CD4-positive, alpha-beta T cell (primary cell): Measurements from ENCODE around the gene SLC25A26. TPM values are rescaled to one million over a fixed set of nuclear protein-coding genes. Genes with fewer than 3 reads are reported as not detected.

Experiments
- ATAC-seq: fragments of 200-7000 bp; cut with Tn5 transposase; one replicate; pipeline ENCODE4 v1.10.0; 2022; ENCODE audit warnings: mild to moderate bottlenecking; ENCODE audit not compliant: poor library complexity
- CTCF ChIA-PET: fragments of 350-600 bp; sonication (Branson Sonifier 250); formaldehyde crosslinking; loops from one replicate; lab custom pipeline; 2021; ENCODE audit warnings: antibody characterized with exemption, inconsistent platforms; lab: Charles Lee
- POLR2A ChIA-PET: fragments of 350-600 bp; sonication (Branson Sonifier 250); formaldehyde crosslinking; loops from one replicate; lab custom pipeline; 2021; ENCODE audit warnings: antibody characterized with exemption, inconsistent platforms; lab: Charles Lee
- DNase-seq, 14 experiments: peaks; one replicate each; pipeline ENCODE4 v3.0.0-alpha.2; 2013 to 2020; ENCODE audit warnings: mixed read lengths in 2 of 14
- H3K27ac ChIP-seq, 2 donors: one replicate each; pipeline versions ENCODE4 v1.5.1 to v1.7.0; 2013; ENCODE audit warnings: low read length in 2 of 2, low read depth in 1 of 2, mild to moderate bottlenecking in 1 of 2
- H3K27me3 ChIP-seq, 2 experiments: 1 replicate in 1 of 2; 2 replicates in 1 of 2; pipeline versions ENCODE4 v1.6.1 to v1.7.0; 2013; ENCODE audit warnings: low read length in 2 of 2, control low read depth in 1 of 2, mild to moderate bottlenecking in 1 of 2, moderate library complexity in 1 of 2; ENCODE audit not compliant: insufficient read depth in 2 of 2, control insufficient read depth in 1 of 2
- H3K36me3 ChIP-seq: one replicate; pipeline ENCODE4 v1.6.1; 2013; ENCODE audit warnings: low read length, control low read depth; ENCODE audit not compliant: insufficient read depth
- H3K4me1 ChIP-seq: one replicate; pipeline ENCODE4 v1.6.1; 2013; ENCODE audit warnings: low read length, control low read depth; ENCODE audit not compliant: insufficient read depth
- H3K4me3 ChIP-seq: one replicate; pipeline ENCODE4 v1.5.1; 2013; ENCODE audit warnings: mild to moderate bottlenecking, low read length, moderate library complexity
- H3K9me3 ChIP-seq, 2 experiments: 1 replicate in 1 of 2; 2 replicates in 1 of 2; pipeline versions ENCODE4 v1.6.1 to v1.7.0; 2013; ENCODE audit warnings: low read length in 2 of 2, mild to moderate bottlenecking in 2 of 2, control low read depth in 1 of 2, moderate library complexity in 1 of 2; ENCODE audit not compliant: control insufficient read depth in 1 of 2, insufficient read depth in 1 of 2
- H3K27ac Mint-ChIP-seq: one replicate; pipeline ENCODE4 v1.8.0; 2020; ENCODE audit warnings: mixed read lengths
- H3K27me3 Mint-ChIP-seq: one replicate; pipeline ENCODE4 v1.8.0; 2021; ENCODE audit warnings: mixed read lengths
- H3K36me3 Mint-ChIP-seq: one replicate; pipeline ENCODE4 v1.8.0; 2021; ENCODE audit warnings: low read depth, mixed read lengths
- H3K4me1 Mint-ChIP-seq: one replicate; pipeline ENCODE4 v1.8.0; 2021; ENCODE audit warnings: low read depth, mixed read lengths
- H3K4me3 Mint-ChIP-seq: one replicate; pipeline ENCODE4 v1.8.0; 2020; ENCODE audit warnings: mild to moderate bottlenecking, mixed read lengths
- H3K9me3 Mint-ChIP-seq: one replicate; pipeline ENCODE4 v1.8.0; 2020; ENCODE audit warnings: mixed read lengths
- intact Hi-C, 2 experiments: fragments of 100-400 bp; cut with DNase I in 1 of 2; cut with micrococcal nuclease in 1 of 2; formaldehyde crosslinking; loops; one replicate each; pipeline versions ENCODE4 v1.15.1 to v1.9.0; 2023 to 2025; cut with DNase I, micrococcal nuclease
- total RNA-seq, 174 experiments: library from RNA in 2 of 174; stranded (reverse) in 2 of 174; gene quantifications; one replicate each; pipeline ENCODE4 v1.2.3 and lab custom pipeline; 2021 to 2026
- TF ChIP-seq, protein P1 (sequence below): fragments of 200-600 bp; IDR thresholded peaks from one replicate; pipeline ENCODE4 v1.8.0; 2022; ENCODE audit warnings: antibody characterized with exemption, mild to moderate bottlenecking

SLC25A26 gene
- total RNA-seq, 2 experiments from 2014 or later = 26.9 to 30.2 TPM

GRCh38 chr3:66410976-66411375, 190.2 kb downstream of the SLC25A26 start:
- intact Hi-C loops = no loop called here
- ChIA-PET CTCF (no interaction called here), POLR2A (no interaction called here)
- H3K4me1 ChIP-seq = peaks cover 3% of the 10 kb centered on the region
- ATAC-seq (no peak), DNase-seq (no peak)
- H3K36me3 Mint-ChIP-seq = peaks cover 65% of the 10 kb centered on the region
- peaks cover 87% of the 10 kb centered on the region for H3K36me3 ChIP-seq
- H3K27me3 Mint-ChIP-seq = no peaks in the 10 kb centered on the region
- H3K9me3 Mint-ChIP-seq = no peaks in the 10 kb centered on the region
- H3K4me1 Mint-ChIP-seq = no peaks in the 10 kb centered on the region
- H3K9me3 ChIP-seq = no peaks in the 10 kb centered on the region
- H3K27me3 ChIP-seq = no peaks in the 10 kb centered on the region
- H3K27ac Mint-ChIP-seq = no peak overlapping the region
- TF ChIP-seq, protein P1, sequence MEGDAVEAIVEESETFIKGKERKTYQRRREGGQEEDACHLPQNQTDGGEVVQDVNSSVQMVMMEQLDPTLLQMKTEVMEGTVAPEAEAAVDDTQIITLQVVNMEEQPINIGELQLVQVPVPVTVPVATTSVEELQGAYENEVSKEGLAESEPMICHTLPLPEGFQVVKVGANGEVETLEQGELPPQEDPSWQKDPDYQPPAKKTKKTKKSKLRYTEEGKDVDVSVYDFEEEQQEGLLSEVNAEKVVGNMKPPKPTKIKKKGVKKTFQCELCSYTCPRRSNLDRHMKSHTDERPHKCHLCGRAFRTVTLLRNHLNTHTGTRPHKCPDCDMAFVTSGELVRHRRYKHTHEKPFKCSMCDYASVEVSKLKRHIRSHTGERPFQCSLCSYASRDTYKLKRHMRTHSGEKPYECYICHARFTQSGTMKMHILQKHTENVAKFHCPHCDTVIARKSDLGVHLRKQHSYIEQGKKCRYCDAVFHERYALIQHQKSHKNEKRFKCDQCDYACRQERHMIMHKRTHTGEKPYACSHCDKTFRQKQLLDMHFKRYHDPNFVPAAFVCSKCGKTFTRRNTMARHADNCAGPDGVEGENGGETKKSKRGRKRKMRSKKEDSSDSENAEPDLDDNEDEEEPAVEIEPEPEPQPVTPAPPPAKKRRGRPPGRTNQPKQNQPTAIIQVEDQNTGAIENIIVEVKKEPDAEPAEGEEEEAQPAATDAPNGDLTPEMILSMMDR = no peak
- H3K4me3 ChIP-seq = no peak overlapping the region
- no peak overlapping the region for H3K4me3 Mint-ChIP-seq
- no peak overlapping the region for H3K27ac ChIP-seq

DNA sequence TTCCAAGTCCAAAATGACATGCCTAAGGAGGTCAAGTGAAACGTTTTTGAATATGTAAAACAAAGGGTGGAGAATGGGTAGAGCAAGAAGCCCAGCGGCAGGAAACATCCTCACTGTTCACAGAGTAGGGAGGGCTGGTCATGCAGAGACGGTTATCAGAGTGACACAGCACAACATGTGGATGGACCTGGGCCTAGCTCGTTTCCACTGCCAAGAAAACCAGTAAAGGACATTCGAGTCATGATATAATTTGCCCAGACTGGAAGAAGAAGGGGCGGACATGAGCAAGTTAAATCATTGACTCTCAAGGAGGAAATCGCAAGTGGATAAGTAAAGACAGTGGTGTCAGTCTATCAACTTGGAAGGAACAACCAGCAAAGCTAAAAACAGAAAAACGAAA, 190.7 kb downstream of the SLC25A26 start:
- DNase-seq = no peak
- Histone ChIP-seq H3K4me1 (peaks cover 3% of the 10 kb centered on the region), H3K4me3 (no peak overlapping the region), H3K27ac (no peak overlapping the region), H3K36me3 (peaks cover 87% of the 10 kb centered on the region), H3K27me3 (no peaks in the 10 kb centered on the region), H3K9me3 (no peaks in the 10 kb centered on the region)
- POLR2A ChIA-PET = no interaction called here
- Mint-ChIP-seq H3K4me3 (no peak overlapping the region), H3K27ac (no peak overlapping the region), H3K27me3 (no peaks in the 10 kb centered on the region), H3K9me3 (no peaks in the 10 kb centered on the region), H3K4me1 (no peaks in the 10 kb centered on the region), H3K36me3 (peaks cover 70% of the 10 kb centered on the region)
- CTCF ChIA-PET = no interaction called here
- no peak for ATAC-seq
- TF ChIP-seq, protein P1 = no peak
- intact Hi-C loops = no loop called here

GRCh38 chr3:66411961-66412887, 191.4 kb downstream of the SLC25A26 start:
- no peaks in the 10 kb centered on the region for H3K27me3 ChIP-seq
- ChIA-PET POLR2A (no interaction called here), CTCF (no interaction called here)
- peaks cover under 1% of the 10 kb centered on the region for H3K4me1 Mint-ChIP-seq
- TF ChIP-seq, protein P1 = no peak
- no peaks in the 10 kb centered on the region for H3K9me3 Mint-ChIP-seq
- intact Hi-C loops = no loop called here
- DNase-seq = no peak
- peaks cover 87% of the 10 kb centered on the region for H3K36me3 ChIP-seq
- no peak for ATAC-seq
- no peak overlapping the region for H3K4me3 ChIP-seq
- no peaks in the 10 kb centered on the region for H3K27me3 Mint-ChIP-seq
- no peak overlapping the region for H3K27ac Mint-ChIP-seq
- no peak overlapping the region for H3K27ac ChIP-seq
- H3K4me1 ChIP-seq = peaks cover 3% of the 10 kb centered on the region
- H3K4me3 Mint-ChIP-seq = no peak overlapping the region
- H3K36me3 Mint-ChIP-seq = peaks cover 77% of the 10 kb centered on the region
- no peaks in the 10 kb centered on the region for H3K9me3 ChIP-seq
